ENCODE measurements around the gene ADCY7. TPM values are rescaled to one million over a fixed set of nuclear protein-coding genes. Genes with fewer than 3 reads are reported as not detected.

Gene ADCY7
- total and polyA plus RNA-seq, 9 of the 15 experiments (the other 6 are each of a cell fraction or from before 2014, with no cell fraction given) = 2.3 to 108 (median 28.6) TPM

DNA sequence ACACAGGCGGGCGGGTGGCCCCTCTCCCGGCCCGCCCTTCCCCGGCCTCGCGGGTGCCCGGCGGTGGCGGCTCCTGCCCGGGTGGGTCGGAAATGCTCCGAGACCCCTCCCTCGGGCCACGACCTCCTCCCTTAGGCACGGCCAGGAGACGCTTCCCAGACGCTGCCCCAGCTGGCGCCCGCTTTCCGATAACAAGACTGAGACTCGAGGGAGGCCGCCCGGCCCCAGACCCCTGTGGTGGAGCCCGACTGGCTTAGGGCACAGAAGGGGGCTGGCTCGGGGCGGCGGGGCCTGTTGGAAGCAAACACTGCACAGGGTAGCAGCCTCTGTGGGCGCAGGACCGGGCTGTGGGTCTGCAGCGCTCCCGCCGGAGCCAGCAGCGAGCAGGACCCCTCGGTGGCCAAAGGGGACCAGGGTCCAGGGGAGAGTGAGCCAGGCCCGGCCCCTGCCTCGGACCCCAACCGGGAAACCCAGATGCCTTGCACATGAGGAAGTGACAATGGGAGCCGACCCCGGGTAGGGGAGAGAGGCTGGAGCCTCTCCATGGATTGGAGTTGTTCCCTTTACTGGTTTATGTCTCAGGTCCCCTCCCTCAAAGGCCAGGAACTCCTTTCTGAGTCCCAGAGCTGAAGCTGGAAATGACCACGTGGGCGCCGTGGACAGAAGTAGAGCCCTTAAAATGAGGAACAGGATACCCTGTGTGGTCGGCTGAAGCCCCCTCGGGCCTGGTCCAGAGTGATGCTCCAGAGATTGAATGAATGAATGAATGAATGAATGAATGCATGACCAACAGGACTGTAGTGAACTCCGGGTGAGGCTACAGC lies 19.8 kb upstream of the ADCY7 start (continued):
- TF ChIP-seq, protein P1, sequence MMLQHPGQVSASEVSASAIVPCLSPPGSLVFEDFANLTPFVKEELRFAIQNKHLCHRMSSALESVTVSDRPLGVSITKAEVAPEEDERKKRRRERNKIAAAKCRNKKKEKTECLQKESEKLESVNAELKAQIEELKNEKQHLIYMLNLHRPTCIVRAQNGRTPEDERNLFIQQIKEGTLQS (IDR thresholded peaks at IDR 0.05) = no peak
- TF ChIP-seq, protein P1 (CRISPR knock-in tag; conservative IDR thresholded peaks at IDR 0.05) = no peak
- TF ChIP-seq SIX5 (IDR thresholded peaks at IDR 0.05; ENCODE audit: borderline replicate concordance in 1 of 2, insufficient read depth in 1 of 2, low read depth in 1 of 2, low read length in 2 of 2) (no peak), SP1 (CRISPR knock-in tag; IDR thresholded peaks at IDR 0.05) (no peak), XRCC5 (IDR thresholded peaks at IDR 0.05; ENCODE audit: low read depth, low read length) (no peak), POLR2H (tag; IDR thresholded peaks at IDR 0.05; ENCODE audit: low read depth) (no peak), KAT7 (CRISPR knock-in tag; IDR thresholded peaks at IDR 0.05; ENCODE audit: borderline replicate concordance) (no peak), NR1H2 (CRISPR knock-in tag; IDR thresholded peaks at IDR 0.05) (no peak), CHD4 (IDR thresholded peaks at IDR 0.05; ENCODE audit: insufficient read depth, insufficient replicate concordance, low read depth, low read length, poor library complexity, severe bottlenecking) (no peak), RUNX1 (IDR thresholded peaks at IDR 0.05; ENCODE audit: low read depth) (no peak), ZNF77 (CRISPR knock-in tag; IDR thresholded peaks at IDR 0.05) (no peak)
- TF ChIP-seq, protein P2, sequence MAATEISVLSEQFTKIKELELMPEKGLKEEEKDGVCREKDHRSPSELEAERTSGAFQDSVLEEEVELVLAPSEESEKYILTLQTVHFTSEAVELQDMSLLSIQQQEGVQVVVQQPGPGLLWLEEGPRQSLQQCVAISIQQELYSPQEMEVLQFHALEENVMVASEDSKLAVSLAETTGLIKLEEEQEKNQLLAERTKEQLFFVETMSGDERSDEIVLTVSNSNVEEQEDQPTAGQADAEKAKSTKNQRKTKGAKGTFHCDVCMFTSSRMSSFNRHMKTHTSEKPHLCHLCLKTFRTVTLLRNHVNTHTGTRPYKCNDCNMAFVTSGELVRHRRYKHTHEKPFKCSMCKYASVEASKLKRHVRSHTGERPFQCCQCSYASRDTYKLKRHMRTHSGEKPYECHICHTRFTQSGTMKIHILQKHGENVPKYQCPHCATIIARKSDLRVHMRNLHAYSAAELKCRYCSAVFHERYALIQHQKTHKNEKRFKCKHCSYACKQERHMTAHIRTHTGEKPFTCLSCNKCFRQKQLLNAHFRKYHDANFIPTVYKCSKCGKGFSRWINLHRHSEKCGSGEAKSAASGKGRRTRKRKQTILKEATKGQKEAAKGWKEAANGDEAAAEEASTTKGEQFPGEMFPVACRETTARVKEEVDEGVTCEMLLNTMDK (IDR thresholded peaks at IDR 0.05; ENCODE audit: borderline replicate concordance, insufficient read depth, low read depth, low read length, poor library complexity, severe bottlenecking) = no peak
- TF ChIP-seq, protein P3, sequence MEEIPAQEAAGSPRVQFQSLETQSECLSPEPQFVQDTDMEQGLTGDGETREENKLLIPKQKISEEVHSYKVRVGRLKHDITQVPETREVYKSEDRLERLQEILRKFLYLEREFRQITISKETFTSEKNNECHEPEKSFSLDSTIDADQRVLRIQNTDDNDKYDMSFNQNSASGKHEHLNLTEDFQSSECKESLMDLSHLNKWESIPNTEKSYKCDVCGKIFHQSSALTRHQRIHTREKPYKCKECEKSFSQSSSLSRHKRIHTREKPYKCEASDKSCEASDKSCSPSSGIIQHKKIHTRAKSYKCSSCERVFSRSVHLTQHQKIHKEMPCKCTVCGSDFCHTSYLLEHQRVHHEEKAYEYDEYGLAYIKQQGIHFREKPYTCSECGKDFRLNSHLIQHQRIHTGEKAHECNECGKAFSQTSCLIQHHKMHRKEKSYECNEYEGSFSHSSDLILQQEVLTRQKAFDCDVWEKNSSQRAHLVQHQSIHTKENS (CRISPR knock-in tag; IDR thresholded peaks at IDR 0.05) = no peak
- TF ChIP-seq, protein P4, sequence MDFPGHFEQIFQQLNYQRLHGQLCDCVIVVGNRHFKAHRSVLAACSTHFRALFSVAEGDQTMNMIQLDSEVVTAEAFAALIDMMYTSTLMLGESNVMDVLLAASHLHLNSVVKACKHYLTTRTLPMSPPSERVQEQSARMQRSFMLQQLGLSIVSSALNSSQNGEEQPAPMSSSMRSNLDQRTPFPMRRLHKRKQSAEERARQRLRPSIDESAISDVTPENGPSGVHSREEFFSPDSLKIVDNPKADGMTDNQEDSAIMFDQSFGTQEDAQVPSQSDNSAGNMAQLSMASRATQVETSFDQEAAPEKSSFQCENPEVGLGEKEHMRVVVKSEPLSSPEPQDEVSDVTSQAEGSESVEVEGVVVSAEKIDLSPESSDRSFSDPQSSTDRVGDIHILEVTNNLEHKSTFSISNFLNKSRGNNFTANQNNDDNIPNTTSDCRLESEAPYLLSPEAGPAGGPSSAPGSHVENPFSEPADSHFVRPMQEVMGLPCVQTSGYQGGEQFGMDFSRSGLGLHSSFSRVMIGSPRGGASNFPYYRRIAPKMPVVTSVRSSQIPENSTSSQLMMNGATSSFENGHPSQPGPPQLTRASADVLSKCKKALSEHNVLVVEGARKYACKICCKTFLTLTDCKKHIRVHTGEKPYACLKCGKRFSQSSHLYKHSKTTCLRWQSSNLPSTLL (IDR thresholded peaks at IDR 0.05) = no peak
